Thyroid gland (tissue), 4 donors: Measurements from ENCODE around the gene PLEKHN1.

Experiments used
- POLR2A ChIP-seq, 2 donors: fragments of 450-650 bp; IDR thresholded peaks; one replicate each; pipeline ENCODE4 v1.6.1; 2017; ENCODE audit warnings: antibody characterized with exemption in 2 of 2, mild to moderate bottlenecking in 2 of 2, moderate library complexity in 1 of 2
- TF ChIP-seq, protein P1 (sequence below), 6 experiments: fragments of 200-600 bp in 3 of 6; fragments of 450-650 bp in 3 of 6; sonication (generic) in 3 of 6; IDR thresholded peaks; one replicate each; pipeline ENCODE4 v1.5.1; 2016 to 2019; ENCODE audit warnings: antibody characterized with exemption in 6 of 6, mild to moderate bottlenecking in 2 of 6, inconsistent platforms in 1 of 6, moderate library complexity in 1 of 6

DNA sequence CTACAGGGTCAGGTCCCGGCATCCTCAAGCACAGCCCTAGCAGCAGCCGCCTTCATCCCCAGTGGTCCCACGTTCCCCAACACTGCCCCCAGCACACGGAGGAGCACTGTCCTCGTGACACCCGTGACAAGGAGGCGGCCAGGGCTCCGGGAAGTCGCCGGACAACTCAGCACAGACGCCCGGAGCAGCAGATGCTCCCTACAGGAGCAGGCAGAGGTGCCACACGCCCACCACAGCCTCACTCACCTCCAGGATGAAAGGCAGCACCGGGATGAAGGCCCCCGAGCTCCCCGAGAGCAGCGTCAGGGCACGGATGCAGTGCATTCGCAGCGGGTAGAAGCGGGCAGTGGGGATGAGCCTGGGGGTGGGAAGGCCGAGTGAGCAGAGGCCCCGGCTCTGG lies 15.4 kb upstream of the PLEKHN1 start:
- TF ChIP-seq, protein P1, sequence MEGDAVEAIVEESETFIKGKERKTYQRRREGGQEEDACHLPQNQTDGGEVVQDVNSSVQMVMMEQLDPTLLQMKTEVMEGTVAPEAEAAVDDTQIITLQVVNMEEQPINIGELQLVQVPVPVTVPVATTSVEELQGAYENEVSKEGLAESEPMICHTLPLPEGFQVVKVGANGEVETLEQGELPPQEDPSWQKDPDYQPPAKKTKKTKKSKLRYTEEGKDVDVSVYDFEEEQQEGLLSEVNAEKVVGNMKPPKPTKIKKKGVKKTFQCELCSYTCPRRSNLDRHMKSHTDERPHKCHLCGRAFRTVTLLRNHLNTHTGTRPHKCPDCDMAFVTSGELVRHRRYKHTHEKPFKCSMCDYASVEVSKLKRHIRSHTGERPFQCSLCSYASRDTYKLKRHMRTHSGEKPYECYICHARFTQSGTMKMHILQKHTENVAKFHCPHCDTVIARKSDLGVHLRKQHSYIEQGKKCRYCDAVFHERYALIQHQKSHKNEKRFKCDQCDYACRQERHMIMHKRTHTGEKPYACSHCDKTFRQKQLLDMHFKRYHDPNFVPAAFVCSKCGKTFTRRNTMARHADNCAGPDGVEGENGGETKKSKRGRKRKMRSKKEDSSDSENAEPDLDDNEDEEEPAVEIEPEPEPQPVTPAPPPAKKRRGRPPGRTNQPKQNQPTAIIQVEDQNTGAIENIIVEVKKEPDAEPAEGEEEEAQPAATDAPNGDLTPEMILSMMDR (IDR thresholded peaks at IDR 0.05): no peak
- no peak for TF ChIP-seq POLR2A (IDR thresholded peaks at IDR 0.05)
